ENCODE data around the gene NFKB2.

NFKB2 gene

GRCh38 chr10:102394079-102394800 lies 1.3 kb upstream of the NFKB2 start:
- peak; percentile 96 to 98 (median 97) for DNase-seq (ENCODE audit: low read depth in 3 of 3, low spot score in 1 of 3)

- DNase-seq (ENCODE audit: low read depth in 3 of 3, low spot score in 1 of 3) = peak in 1 of 3 donors; percentile 36
Observed at GRCh38 chr10:102394801-102395399, 605 bp upstream of the NFKB2 start.

GRCh38 chr10:102396317-102396650 lies 779 bp downstream of the NFKB2 start:
- no peak for DNase-seq (ENCODE audit: low read depth in 3 of 3, low spot score in 1 of 3)

GRCh38 chr10:102396730-102397151 lies 1.2 kb downstream of the NFKB2 start:
- no peak for DNase-seq (ENCODE audit: low read depth in 3 of 3, low spot score in 1 of 3)

GRCh38 chr10:102397222-102398171 lies 2.0 kb downstream of the NFKB2 start:
- DNase-seq (ENCODE audit: low read depth in 3 of 3, low spot score in 1 of 3) = no peak

GRCh38 chr10:102398172-102399020 lies 2.9 kb downstream of the NFKB2 start:
- no peak for DNase-seq (ENCODE audit: low read depth in 3 of 3, low spot score in 1 of 3)

- peak in 2 of 3 donors; percentile 79 to 81 for DNase-seq (ENCODE audit: low read depth in 3 of 3, low spot score in 1 of 3)
Observed at GRCh38 chr10:102399217-102400021, 3.9 kb downstream of the NFKB2 start.

- no peak for DNase-seq (ENCODE audit: low read depth in 3 of 3, low spot score in 1 of 3)
Observed at GRCh38 chr10:102400076-102400475, 4.6 kb downstream of the NFKB2 start.

- DNase-seq (ENCODE audit: low read depth in 3 of 3, low spot score in 1 of 3) = no peak
Observed at GRCh38 chr10:102400598-102401341, 5.3 kb downstream of the NFKB2 start.

GRCh38 chr10:102401342-102401654 lies 5.8 kb downstream of the NFKB2 start:
- DNase-seq (ENCODE audit: low read depth in 3 of 3, low spot score in 1 of 3) = no peak

GRCh38 chr10:102401735-102402511 lies 6.4 kb downstream of the NFKB2 start:
- no peak for DNase-seq (ENCODE audit: low read depth in 3 of 3, low spot score in 1 of 3)

GRCh38 chr10:102402512-102402896 lies 7.0 kb downstream of the NFKB2 start:
- DNase-seq (ENCODE audit: low read depth in 3 of 3, low spot score in 1 of 3) = no peak

GRCh38 chr10:102403115-102403514 lies 7.6 kb downstream of the NFKB2 start:
- no peak for DNase-seq (ENCODE audit: low read depth in 3 of 3, low spot score in 1 of 3)

GRCh38 chr10:102404361-102405107 lies 9.0 kb downstream of the NFKB2 start:
- DNase-seq (ENCODE audit: low read depth in 3 of 3, low spot score in 1 of 3) = no peak

GRCh38 chr10:102405108-102405571 lies 9.6 kb downstream of the NFKB2 start:
- DNase-seq (ENCODE audit: low read depth in 3 of 3, low spot score in 1 of 3) = no peak

GRCh38 chr10:102405632-102406031 lies 10.1 kb downstream of the NFKB2 start:
- DNase-seq (ENCODE audit: low read depth in 3 of 3, low spot score in 1 of 3) = no peak

GRCh38 chr10:102406815-102407214 lies 11.3 kb downstream of the NFKB2 start:
- no peak for DNase-seq (ENCODE audit: low read depth in 3 of 3, low spot score in 1 of 3)
